Natural killer cell (primary cell): ENCODE data around the gene ADAMTS17. TPM values are rescaled to one million over a fixed set of nuclear protein-coding genes. Genes with fewer than 3 reads are reported as not detected.
"Not testable (repeated sequence)": the region's sequence is repeated elsewhere in the genome, so short reads cannot be mapped to it uniquely, and the experiment has no call there.

ENCODE experiments used
- ATAC-seq, 3 donors: fragments of 150-1000 bp in 2 of 3; fragments of 200-7000 bp in 1 of 3; cut with Tn5 transposase; 1 replicate in 1 of 3; 2 replicates in 2 of 3; pipeline ENCODE4 v1.10.0; 2021; ENCODE audit warnings: mild to moderate bottlenecking in 2 of 3, moderate library complexity in 2 of 3
- DNase-seq, 2 donors: peaks; one replicate each; pipeline versions ENCODE4 v3.0.0 to v3.0.0-alpha.2; 2013 to 2021; ENCODE audit warnings: mixed read lengths in 1 of 2
- H3K27ac ChIP-seq: one replicate; pipeline ENCODE4 v1.5.1; 2013; ENCODE audit warnings: mild to moderate bottlenecking, low read length
- H3K27me3 ChIP-seq: one replicate; pipeline ENCODE4 v1.6.1; 2013; ENCODE audit warnings: low read length; ENCODE audit not compliant: control insufficient read depth, insufficient read depth
- H3K36me3 ChIP-seq: one replicate; pipeline ENCODE4 v1.6.1; 2013; ENCODE audit warnings: low read length; ENCODE audit not compliant: control insufficient read depth, insufficient read depth
- H3K4me1 ChIP-seq: one replicate; pipeline ENCODE4 v1.6.1; 2013; ENCODE audit warnings: low read length; ENCODE audit not compliant: control insufficient read depth, insufficient read depth
- H3K4me3 ChIP-seq: one replicate; pipeline ENCODE4 v1.5.1; 2013; ENCODE audit warnings: low read length
- H3K9me3 ChIP-seq: one replicate; pipeline ENCODE4 v1.6.1; 2013; ENCODE audit warnings: low read length; ENCODE audit not compliant: control insufficient read depth, insufficient read depth
- H3K27ac Mint-ChIP-seq, 2 donors: one replicate each; pipeline ENCODE4 v1.8.0; 2022; ENCODE audit warnings: mild to moderate bottlenecking in 2 of 2, mixed read lengths in 2 of 2, moderate library complexity in 1 of 2
- H3K27me3 Mint-ChIP-seq, 2 donors: one replicate each; pipeline ENCODE4 v1.8.0; 2022; ENCODE audit warnings: low read depth in 2 of 2, mixed read lengths in 2 of 2
- H3K36me3 Mint-ChIP-seq: one replicate; pipeline ENCODE4 v1.8.0; 2022; ENCODE audit warnings: mixed read lengths
- H3K4me1 Mint-ChIP-seq, 2 donors: one replicate each; pipeline ENCODE4 v1.8.0; 2022; ENCODE audit warnings: mixed read lengths in 2 of 2
- H3K4me3 Mint-ChIP-seq: one replicate; pipeline ENCODE4 v1.8.0; 2022; ENCODE audit warnings: mild to moderate bottlenecking, moderate library complexity, mixed read lengths
- H3K9me3 Mint-ChIP-seq, 2 donors: one replicate each; pipeline ENCODE4 v1.8.0; 2022; ENCODE audit warnings: mixed read lengths in 2 of 2
- CTCF ChIP-seq: fragments of 200-600 bp; IDR thresholded peaks from one replicate; pipeline ENCODE4 v1.8.0; 2022; ENCODE audit warnings: antibody characterized with exemption
- WGBS: methylation state at CpG from one replicate; pipeline ENCODE4 v1.1.7; 2013; ENCODE audit warnings: missing lambda C conversion rate; ENCODE audit not compliant: insufficient coverage; 5-methylcytosine and 5-hydroxymethylcytosine counted together
- intact Hi-C: fragments of 100-400 bp; cut with micrococcal nuclease; formaldehyde crosslinking; loops from one replicate; pipeline ENCODE4 v1.14.2; 2022
- total RNA-seq, 4 donors: library from RNA; stranded (reverse); fragments of 120-200 nt in 1 of 4; gene quantifications; one replicate each; pipeline versions ENCODE4 v1.2.3 to v1.2.4, GENCODE V29; 2013 to 2022

ADAMTS17 gene
- total RNA-seq, 3 donors from 2014 or later (not counting 1 experiment from before 2014, with no cell fraction given) = 4.8 to 9.5 (median 5.3) TPM

GRCh38 chr15:99929266-99929665 is 412.5 kb downstream of the ADAMTS17 start:
- Histone ChIP-seq H3K36me3 (no peaks in the 10 kb centered on the region), H3K27ac (no peak overlapping the region), H3K27me3 (no peaks in the 10 kb centered on the region), H3K4me3 (no peak overlapping the region), H3K4me1 (peaks cover 15% of the 10 kb centered on the region), H3K9me3 (no peaks in the 10 kb centered on the region)
- no peaks in the 10 kb centered on the region for H3K9me3 Mint-ChIP-seq
- peaks cover 9 to 16% of the 10 kb centered on the region in 2 donors for H3K27me3 Mint-ChIP-seq
- peak overlapping the region; percentile 76 for H3K4me3 Mint-ChIP-seq
- ATAC-seq = no peak
- H3K4me1 Mint-ChIP-seq = peaks cover 7 to 14% of the 10 kb centered on the region in 2 donors
- no peak for TF ChIP-seq CTCF
- DNase-seq = peak in 1 of 2 donors; percentile 31
- no peaks in the 10 kb centered on the region for H3K36me3 Mint-ChIP-seq
- H3K27ac Mint-ChIP-seq = no peak overlapping the region
- intact Hi-C loops = loop anchor here (2.0 to 10.0 kb wide), 5 partner anchors 410 to 1078 kb away; partner anchors contain the start of genes ASB7 and LINS1
- WGBS = 94% methylated on average over 11 of the region's 11 CpGs

- Mint-ChIP-seq H3K9me3 (no peaks in the 10 kb centered on the region), H3K36me3 (no peaks in the 10 kb centered on the region), H3K4me1 (peaks cover 7 to 14% of the 10 kb centered on the region in 2 donors), H3K27ac (peak overlapping the region in 1 of 2 donors; percentile 81), H3K27me3 (peaks cover 6 to 16% of the 10 kb centered on the region in 2 donors), H3K4me3 (peak overlapping the region; percentile 76)
- DNase-seq (peak; percentile 89 to 94), ATAC-seq (peak; percentile 95 to 99 (median 95))
- Histone ChIP-seq H3K36me3 (no peaks in the 10 kb centered on the region), H3K4me1 (peaks cover 15% of the 10 kb centered on the region), H3K4me3 (peak overlapping the region; percentile 54), H3K27me3 (peaks cover 4% of the 10 kb centered on the region), H3K9me3 (no peaks in the 10 kb centered on the region), H3K27ac (peak overlapping the region; percentile 77)
- intact Hi-C loops = loop anchor here (2.0 to 10.0 kb wide), 5 partner anchors 410 to 1079 kb away; partner anchors contain the start of genes ASB7 and LINS1
- 11% methylated on average over 38 of the region's 38 CpGs for WGBS
- peak; percentile 69 for TF ChIP-seq CTCF
Measured at GRCh38 chr15:99928429-99928981, 413.3 kb downstream of the ADAMTS17 start.

GRCh38 chr15:99926532-99926931 is 415.2 kb downstream of the ADAMTS17 start:
- intact Hi-C loops = loop anchor here (5.0 to 10.0 kb wide), 3 partner anchors 678 to 1081 kb away; partner anchors contain the start of genes ASB7 and LINS1
- DNase-seq, H3K4me3 Mint-ChIP-seq, H3K27ac ChIP-seq, H3K36me3 ChIP-seq, H3K36me3 Mint-ChIP-seq, ATAC-seq, H3K27me3 ChIP-seq, H3K9me3 ChIP-seq, H3K9me3 Mint-ChIP-seq, H3K27ac Mint-ChIP-seq, H3K4me3 ChIP-seq: not testable (repeated sequence)
- WGBS = no CpG with 5 or more reads among the region's 48 CpGs
- H3K4me1 ChIP-seq = peaks cover 15% of the 10 kb centered on the region
- H3K4me1 Mint-ChIP-seq = peaks cover 7 to 14% of the 10 kb centered on the region in 2 donors
- H3K27me3 Mint-ChIP-seq = peaks cover 8 to 15% of the 10 kb centered on the region in 2 donors

GRCh38 chr15:99925661-99926461 is 415.9 kb downstream of the ADAMTS17 start:
- Mint-ChIP-seq H3K36me3 (no peaks in the 10 kb centered on the region), H3K9me3 (no peaks in the 10 kb centered on the region), H3K4me3 (peak overlapping the region; percentile 79), H3K27ac (peak overlapping the region; percentile 59 to 76), H3K4me1 (peaks cover 7 to 14% of the 10 kb centered on the region in 2 donors), H3K27me3 (peaks cover 11 to 22% of the 10 kb centered on the region in 2 donors)
- H3K9me3 ChIP-seq = no peaks in the 10 kb centered on the region
- peak; percentile 66 to 77 (median 74) for ATAC-seq
- DNase-seq = peak; percentile 61 to 85
- intact Hi-C loops = loop anchor here (5.0 to 10.0 kb wide), 3 partner anchors 679 to 1081 kb away; partner anchors contain the start of genes ASB7 and LINS1
- peak overlapping the region; percentile 59 for H3K27ac ChIP-seq
- no peak for TF ChIP-seq CTCF
- peak overlapping the region; percentile 49 for H3K4me3 ChIP-seq
- H3K27me3 ChIP-seq = peaks cover 6% of the 10 kb centered on the region
- H3K36me3 ChIP-seq = no peaks in the 10 kb centered on the region
- H3K4me1 ChIP-seq = peaks cover 15% of the 10 kb centered on the region
- 20% methylated on average over 20 of the region's 33 CpGs for WGBS
